RWPE2 (cell line): ENCODE data around the gene KRTAP4-5.
"Not testable (repeated sequence)": the region's sequence is repeated elsewhere in the genome, so short reads cannot be mapped to it uniquely, and the experiment has no call there.

ENCODE experiments used
- ATAC-seq: fragments of 200-7000 bp; cut with Tn5 transposase; 3 replicates; pipeline ENCODE4 v1.9.1; 2021; ENCODE audit warnings: low read depth
- DNase-seq: peaks from one replicate; pipeline ENCODE4 v3.0.0-alpha.2; 2020; ENCODE audit warnings: low spot score
- H3K27ac ChIP-seq: fragments of 450-650 bp; 2 replicates; pipeline ENCODE4 v1.5.1; 2017; ENCODE audit warnings: mild to moderate bottlenecking; ENCODE audit not compliant: poor library complexity, severe bottlenecking
- H3K27me3 ChIP-seq: fragments of 250-450 bp; sonication (Bioruptor Pico); 2 replicates; pipeline ENCODE4 v1.5.1; 2021; ENCODE audit warnings: mild to moderate bottlenecking, moderate library complexity; ENCODE audit not compliant: insufficient read depth, poor library complexity, severe bottlenecking
- H3K36me3 ChIP-seq: fragments of 250-450 bp; sonication (Bioruptor Pico); 2 replicates; pipeline ENCODE4 v1.5.1; 2020; ENCODE audit warnings: low read depth, mild to moderate bottlenecking, moderate library complexity
- H3K4me1 ChIP-seq: fragments of 250-450 bp; sonication (Bioruptor Pico); 2 replicates; pipeline ENCODE4 v1.5.1; 2021; ENCODE audit warnings: mild to moderate bottlenecking, moderate library complexity; ENCODE audit not compliant: insufficient read depth, poor library complexity, severe bottlenecking
- H3K4me3 ChIP-seq: fragments of 250-450 bp; sonication (Bioruptor Pico); 2 replicates; pipeline ENCODE4 v1.5.1; 2021; ENCODE audit warnings: mild to moderate bottlenecking, moderate library complexity; ENCODE audit not compliant: severe bottlenecking
- H3K9me3 ChIP-seq: fragments of 250-450 bp; sonication (Bioruptor Pico); 2 replicates; pipeline ENCODE4 v1.5.1; 2021; ENCODE audit warnings: mild to moderate bottlenecking, moderate library complexity; ENCODE audit not compliant: severe bottlenecking
- TF ChIP-seq, protein P1 (sequence below): fragments of 450-650 bp; IDR thresholded peaks from one replicate; pipeline ENCODE4 v1.5.1; 2017; ENCODE audit warnings: mild to moderate bottlenecking, moderate library complexity; ENCODE audit not compliant: poor library complexity, severe bottlenecking

The KRTAP4-5 gene

DNA sequence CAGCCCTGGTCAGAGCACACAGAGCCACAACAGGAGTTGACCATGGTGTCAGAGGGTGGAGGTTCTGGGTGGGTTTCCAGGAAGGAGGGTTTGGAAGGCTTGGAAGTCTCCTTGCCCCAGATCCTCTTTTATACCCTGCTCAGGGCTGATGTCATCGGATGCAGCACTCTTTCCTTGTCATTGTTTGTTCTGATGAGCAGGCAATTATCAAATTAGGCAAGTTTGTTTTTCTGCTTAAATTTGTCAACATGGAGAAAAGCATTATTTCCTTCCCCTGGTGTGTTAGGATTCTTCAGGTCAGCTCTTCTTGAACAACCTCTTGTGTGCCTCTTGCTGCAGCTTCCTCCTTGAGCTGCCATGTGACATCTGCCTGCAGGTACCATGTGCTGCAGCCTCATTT lies 11.0 kb upstream of the KRTAP4-5 start, which contains the start of gene KRTAP4-4:
Gene KRTAP4-4, minus strand, starts transcription at position 101 of the 400 bp plus-strand sequence. Its CDS starts 57 bp downstream, at position 44.
- TF ChIP-seq, protein P1, sequence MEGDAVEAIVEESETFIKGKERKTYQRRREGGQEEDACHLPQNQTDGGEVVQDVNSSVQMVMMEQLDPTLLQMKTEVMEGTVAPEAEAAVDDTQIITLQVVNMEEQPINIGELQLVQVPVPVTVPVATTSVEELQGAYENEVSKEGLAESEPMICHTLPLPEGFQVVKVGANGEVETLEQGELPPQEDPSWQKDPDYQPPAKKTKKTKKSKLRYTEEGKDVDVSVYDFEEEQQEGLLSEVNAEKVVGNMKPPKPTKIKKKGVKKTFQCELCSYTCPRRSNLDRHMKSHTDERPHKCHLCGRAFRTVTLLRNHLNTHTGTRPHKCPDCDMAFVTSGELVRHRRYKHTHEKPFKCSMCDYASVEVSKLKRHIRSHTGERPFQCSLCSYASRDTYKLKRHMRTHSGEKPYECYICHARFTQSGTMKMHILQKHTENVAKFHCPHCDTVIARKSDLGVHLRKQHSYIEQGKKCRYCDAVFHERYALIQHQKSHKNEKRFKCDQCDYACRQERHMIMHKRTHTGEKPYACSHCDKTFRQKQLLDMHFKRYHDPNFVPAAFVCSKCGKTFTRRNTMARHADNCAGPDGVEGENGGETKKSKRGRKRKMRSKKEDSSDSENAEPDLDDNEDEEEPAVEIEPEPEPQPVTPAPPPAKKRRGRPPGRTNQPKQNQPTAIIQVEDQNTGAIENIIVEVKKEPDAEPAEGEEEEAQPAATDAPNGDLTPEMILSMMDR: no peak
- no peaks in the 10 kb centered on the region for H3K4me1 ChIP-seq
- no peaks in the 10 kb centered on the region for H3K9me3 ChIP-seq
- H3K4me3 ChIP-seq: no peak within 1 kb of the TSS
- no peaks in the 10 kb centered on the region for H3K36me3 ChIP-seq
- H3K27me3 ChIP-seq: no peaks in the 10 kb centered on the region
- ATAC-seq (no peak), DNase-seq (no peak)
- H3K27ac ChIP-seq: no peak within 1 kb of the TSS

DNA sequence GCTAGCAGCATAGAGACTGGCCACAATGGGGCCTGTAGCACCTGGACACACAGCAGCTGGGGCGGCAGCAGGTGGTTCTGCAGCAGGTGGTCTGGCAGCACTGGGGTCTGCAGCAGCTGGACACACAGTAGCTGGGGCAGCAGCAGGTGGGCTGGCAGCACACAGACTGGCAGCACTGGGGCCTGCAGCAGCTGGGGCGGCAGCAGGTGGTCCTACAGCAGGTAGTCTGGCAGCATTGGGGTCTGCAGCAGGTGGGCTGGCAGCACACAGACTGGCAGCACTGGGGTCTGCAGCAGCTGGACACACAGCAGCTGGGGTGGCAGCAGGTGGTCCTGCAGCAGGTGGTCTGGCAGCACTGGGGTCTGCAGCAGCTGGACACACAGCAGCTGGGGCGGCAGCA lies 10.6 kb upstream of the KRTAP4-5 start:
- H3K9me3 ChIP-seq, ATAC-seq, H3K4me1 ChIP-seq, DNase-seq, H3K27me3 ChIP-seq, H3K36me3 ChIP-seq, H3K4me3 ChIP-seq, H3K27ac ChIP-seq: not testable (repeated sequence)

DNA sequence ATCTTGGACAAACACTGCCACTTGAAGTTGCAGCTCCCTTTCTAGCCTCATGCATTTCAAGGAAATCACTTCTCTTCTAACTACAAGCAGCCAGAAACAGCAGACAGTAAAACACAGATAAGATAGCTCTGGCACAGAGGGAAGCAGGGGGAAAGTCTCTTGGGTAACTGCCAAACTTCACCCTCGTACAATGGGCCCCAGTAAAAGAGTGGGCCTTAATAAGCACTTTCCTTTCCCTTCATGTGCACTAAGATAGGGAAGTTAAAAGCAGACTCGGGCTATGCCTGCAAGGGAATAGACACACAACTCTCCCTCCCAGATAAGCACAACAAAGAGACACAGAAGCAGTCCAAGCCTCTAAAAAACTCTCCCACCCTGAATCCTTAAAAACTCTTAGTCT lies 4.2 kb upstream of the KRTAP4-5 start:
- no peak overlapping the region for H3K27ac ChIP-seq
- no peaks in the 10 kb centered on the region for H3K36me3 ChIP-seq
- DNase-seq (no peak), ATAC-seq (no peak)
- peaks cover 8% of the 10 kb centered on the region for H3K4me1 ChIP-seq
- H3K4me3 ChIP-seq: no peak overlapping the region
- no peaks in the 10 kb centered on the region for H3K27me3 ChIP-seq
- TF ChIP-seq, protein P1: no peak
- no peaks in the 10 kb centered on the region for H3K9me3 ChIP-seq

DNA sequence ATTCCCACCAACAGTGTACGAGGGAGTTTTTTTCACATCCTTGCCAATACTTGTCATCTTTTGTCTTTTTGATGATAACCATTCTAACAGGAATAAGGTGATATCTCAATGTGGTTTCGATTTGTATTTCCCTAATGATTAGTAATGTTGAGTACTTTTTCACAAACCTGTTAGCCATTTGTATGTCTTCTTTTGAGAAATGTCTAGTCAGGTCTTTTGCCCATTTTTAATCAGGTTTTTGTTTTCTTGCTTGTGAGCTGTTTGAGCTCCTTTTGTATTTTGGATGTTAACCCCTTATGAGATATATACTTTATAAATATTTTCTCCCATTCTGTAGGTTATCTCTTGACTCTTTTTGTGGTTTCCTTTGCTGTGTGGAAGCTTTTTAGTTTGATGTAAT lies 1.9 kb upstream of the KRTAP4-5 start:
- H3K36me3 ChIP-seq: no peaks in the 10 kb centered on the region
- ATAC-seq (no peak), DNase-seq (no peak)
- H3K27ac ChIP-seq: no peak overlapping the region
- H3K4me3 ChIP-seq: no peak overlapping the region
- H3K27me3 ChIP-seq: no peaks in the 10 kb centered on the region
- TF ChIP-seq, protein P1: no peak
- H3K4me1 ChIP-seq: peaks cover 8% of the 10 kb centered on the region
- no peaks in the 10 kb centered on the region for H3K9me3 ChIP-seq

DNA sequence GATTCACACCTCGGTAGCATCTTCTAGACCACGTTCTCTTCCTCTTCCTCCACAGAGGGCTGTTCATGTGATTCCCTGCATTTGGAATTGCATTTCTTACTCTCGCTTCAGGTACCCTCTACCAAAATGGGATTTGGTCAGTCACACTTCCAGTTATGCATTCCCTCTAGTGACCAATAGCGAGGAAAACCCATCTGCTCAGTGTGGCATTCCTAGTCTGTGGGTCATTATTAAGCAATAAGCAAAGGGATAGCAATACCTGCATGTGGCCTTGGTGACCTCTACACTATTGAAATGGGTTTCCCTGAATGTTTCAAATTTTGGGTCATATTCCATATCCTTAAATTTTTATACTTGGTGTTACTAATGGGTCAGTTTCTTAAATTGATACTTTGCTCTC lies 401 bp upstream of the KRTAP4-5 start:
- DNase-seq (no peak), ATAC-seq (no peak)
- Histone ChIP-seq H3K4me1 (peaks cover 8% of the 10 kb centered on the region), H3K27ac (no peak overlapping the region), H3K9me3 (no peaks in the 10 kb centered on the region), H3K4me3 (no peak overlapping the region), H3K36me3 (no peaks in the 10 kb centered on the region), H3K27me3 (no peaks in the 10 kb centered on the region)
- TF ChIP-seq, protein P1: no peak

DNA sequence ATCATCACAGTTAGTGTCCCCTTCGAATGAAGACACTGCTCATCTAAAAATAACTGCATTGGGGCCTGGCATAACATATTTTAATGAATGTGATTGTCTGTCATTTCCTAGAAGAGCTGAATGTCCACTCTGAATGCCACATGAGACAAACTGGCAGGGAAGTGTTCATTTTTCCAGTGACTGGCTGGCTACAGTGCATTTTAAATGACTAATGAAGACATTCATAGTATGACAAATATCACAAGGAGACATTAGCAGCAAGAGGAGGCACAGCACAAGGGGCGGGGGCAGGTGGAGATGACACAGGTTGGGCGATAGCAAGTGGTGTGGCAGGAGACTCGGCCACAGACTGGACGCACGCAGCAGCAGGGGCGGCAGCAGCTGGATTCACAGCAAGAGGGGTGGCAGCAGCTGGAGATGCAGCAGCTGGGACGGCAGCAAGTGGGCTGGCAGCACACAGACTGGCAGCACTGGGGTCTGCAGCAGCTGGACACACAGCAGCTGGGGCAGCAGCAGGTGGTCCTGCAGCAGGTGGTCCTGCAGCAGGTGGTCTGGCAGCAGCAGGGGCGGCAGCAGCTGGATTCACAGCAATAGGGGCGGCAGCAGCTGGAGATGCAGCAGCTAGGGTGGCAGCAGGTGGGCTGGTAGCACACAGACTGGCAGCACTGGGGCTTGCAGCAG lies 514 bp downstream of the KRTAP4-5 start:
- H3K4me3 ChIP-seq, DNase-seq, H3K9me3 ChIP-seq, H3K27me3 ChIP-seq, H3K4me1 ChIP-seq, H3K27ac ChIP-seq, H3K36me3 ChIP-seq, ATAC-seq: not testable (repeated sequence)
